Activated T-cell treated with anti-CD3 and anti-CD28 coated beads for 48 hours (primary cell): ENCODE data around the gene IFITM2.
"Not testable (repeated sequence)": the region's sequence is repeated elsewhere in the genome, so short reads cannot be mapped to it uniquely, and the experiment has no call there.

Experiments
- DNase-seq: peaks from one replicate; pipeline ENCODE4 v3.0.0-alpha.2; 2020; ENCODE audit warnings: low read depth

Gene IFITM2

GRCh38 chr11:308740-309665, 1.4 kb downstream of the IFITM2 start:
- DNase-seq = not testable (repeated sequence)

- not testable (repeated sequence) for DNase-seq
Observed at GRCh38 chr11:309979-310572, 2.5 kb downstream of the IFITM2 start.

- DNase-seq = not testable (repeated sequence)
Observed at GRCh38 chr11:311013-311748, 3.6 kb downstream of the IFITM2 start.

- DNase-seq = no peak
Observed at GRCh38 chr11:312092-312816, 4.6 kb downstream of the IFITM2 start.

- no peak for DNase-seq
Observed at GRCh38 chr11:313304-313786, 5.7 kb downstream of the IFITM2 start.

- no peak for DNase-seq
Observed at GRCh38 chr11:313787-314553, 6.4 kb downstream of the IFITM2 start, which contains the start of gene IFITM1. TSS of gene IFITM1 (plus strand) at chr11:314040. CDS start at chr11:314171, 131 bp downstream.

GRCh38 chr11:314554-314875, 6.9 kb downstream of the IFITM2 start:
- DNase-seq = not testable (repeated sequence)

GRCh38 chr11:315051-315481, 7.5 kb downstream of the IFITM2 start:
- no peak for DNase-seq

GRCh38 chr11:315516-315994, 7.9 kb downstream of the IFITM2 start:
- no peak for DNase-seq

- DNase-seq = no peak
Observed at GRCh38 chr11:316031-316701, 8.6 kb downstream of the IFITM2 start.

GRCh38 chr11:316891-317301, 9.3 kb downstream of the IFITM2 start:
- no peak for DNase-seq

GRCh38 chr11:317668-318404, 10.2 kb downstream of the IFITM2 start:
- not testable (repeated sequence) for DNase-seq

GRCh38 chr11:318405-319120, 10.9 kb downstream of the IFITM2 start:
- DNase-seq = not testable (repeated sequence)

GRCh38 chr11:319121-319887, 11.7 kb downstream of the IFITM2 start:
- not testable (repeated sequence) for DNase-seq

GRCh38 chr11:319888-320273, 12.3 kb downstream of the IFITM2 start:
- not testable (repeated sequence) for DNase-seq

- no peak for DNase-seq
Observed at GRCh38 chr11:324156-324555, 16.5 kb downstream of the IFITM2 start.

- not testable (repeated sequence) for DNase-seq
Observed at GRCh38 chr11:324593-325517, 17.2 kb downstream of the IFITM2 start.
